Bronchial epithelial cell (primary cell): Measurements from ENCODE around the gene FBXO5. TPM values are rescaled to one million over a fixed set of nuclear protein-coding genes. Genes with fewer than 3 reads are reported as not detected.
A peak's percentile ranks its signal among the peaks of the same experiment; 100 is the strongest.

Source experiments
- DNase-seq: peaks from one replicate; pipeline ENCODE4 v3.0.0-alpha.2; 2010; ENCODE audit warnings: low read depth
- FAIRE-seq: peaks from 2 replicates; lab custom pipeline; 2011; peaks lifted over from hg19 to GRCh38; lab: Jason Lieb, UNC
- H3K27me3 ChIP-seq: 2 replicates; pipeline ENCODE4 v1.5.1; 2011; ENCODE audit warnings: low read length; ENCODE audit not compliant: control insufficient read depth, insufficient read depth
- H3K36me3 ChIP-seq: 2 replicates; pipeline ENCODE4 v1.5.1; 2011; ENCODE audit warnings: low read length; ENCODE audit not compliant: control insufficient read depth, insufficient read depth
- H3K4me3 ChIP-seq: 2 replicates; pipeline ENCODE4 v1.5.1; 2011; ENCODE audit warnings: mild to moderate bottlenecking, low read depth, low read length, control low read depth
- CTCF ChIP-seq: IDR thresholded peaks from 2 replicates; pipeline ENCODE4 v1.5.1; 2011; ENCODE audit warnings: mild to moderate bottlenecking, moderate library complexity, low read length, control low read depth, inconsistent platforms; ENCODE audit not compliant: insufficient read depth, severe bottlenecking
- total RNA-seq: library from RNA; depleted of rRNA; stranded (reverse); fragments of >200 nt; gene quantifications from 2 replicates; pipeline ENCODE4 v1.2.1, GENCODE V29; 2014

The FBXO5 gene
- total RNA-seq, 1 donor from 2014 or later: 1.8 TPM

GRCh38 chr6:153015094-153015640 lies 32.3 kb upstream of the FBXO5 start:
- Histone ChIP-seq H3K27me3 (no peaks in the 10 kb centered on the region), H3K4me3 (no peak overlapping the region), H3K36me3 (no peaks in the 10 kb centered on the region)
- no peak for DNase-seq
- TF ChIP-seq CTCF: no peak
- FAIRE-seq: no peak

GRCh38 chr6:153013438-153013837 lies 30.6 kb upstream of the FBXO5 start:
- no peak for FAIRE-seq
- DNase-seq: no peak
- no peaks in the 10 kb centered on the region for H3K27me3 ChIP-seq
- H3K4me3 ChIP-seq: no peak overlapping the region
- no peaks in the 10 kb centered on the region for H3K36me3 ChIP-seq
- TF ChIP-seq CTCF: no peak

GRCh38 chr6:153012856-153013255 lies 30.0 kb upstream of the FBXO5 start:
- DNase-seq (no peak), FAIRE-seq (no peak)
- Histone ChIP-seq H3K27me3 (no peaks in the 10 kb centered on the region), H3K36me3 (no peaks in the 10 kb centered on the region), H3K4me3 (no peak overlapping the region)
- no peak for TF ChIP-seq CTCF

- peak; percentile 53 for DNase-seq
- H3K36me3 ChIP-seq: no peaks in the 10 kb centered on the region
- no peak for FAIRE-seq
- H3K4me3 ChIP-seq: peak overlapping the region; percentile 66
- TF ChIP-seq CTCF: no peak
- no peaks in the 10 kb centered on the region for H3K27me3 ChIP-seq
These were observed 20.5 kb upstream of the FBXO5 start for GRCh38 chr6:153003366-153003690.

- no peak for FAIRE-seq
- DNase-seq: peak; percentile 94
- no peaks in the 10 kb centered on the region for H3K36me3 ChIP-seq
- no peak for TF ChIP-seq CTCF
- H3K27me3 ChIP-seq: no peaks in the 10 kb centered on the region
- peak within 1 kb of the TSS; percentile 66 for H3K4me3 ChIP-seq
These were observed 19.9 kb upstream of the FBXO5 start, which contains the start of gene MTRF1L for GRCh38 chr6:153002613-153003365. Gene MTRF1L, minus strand, starts transcription at chr6:153002709. Its CDS starts 24 bp downstream, at chr6:153002685.
